ENCODE data around the gene LENEP.

The LENEP gene

DNA sequence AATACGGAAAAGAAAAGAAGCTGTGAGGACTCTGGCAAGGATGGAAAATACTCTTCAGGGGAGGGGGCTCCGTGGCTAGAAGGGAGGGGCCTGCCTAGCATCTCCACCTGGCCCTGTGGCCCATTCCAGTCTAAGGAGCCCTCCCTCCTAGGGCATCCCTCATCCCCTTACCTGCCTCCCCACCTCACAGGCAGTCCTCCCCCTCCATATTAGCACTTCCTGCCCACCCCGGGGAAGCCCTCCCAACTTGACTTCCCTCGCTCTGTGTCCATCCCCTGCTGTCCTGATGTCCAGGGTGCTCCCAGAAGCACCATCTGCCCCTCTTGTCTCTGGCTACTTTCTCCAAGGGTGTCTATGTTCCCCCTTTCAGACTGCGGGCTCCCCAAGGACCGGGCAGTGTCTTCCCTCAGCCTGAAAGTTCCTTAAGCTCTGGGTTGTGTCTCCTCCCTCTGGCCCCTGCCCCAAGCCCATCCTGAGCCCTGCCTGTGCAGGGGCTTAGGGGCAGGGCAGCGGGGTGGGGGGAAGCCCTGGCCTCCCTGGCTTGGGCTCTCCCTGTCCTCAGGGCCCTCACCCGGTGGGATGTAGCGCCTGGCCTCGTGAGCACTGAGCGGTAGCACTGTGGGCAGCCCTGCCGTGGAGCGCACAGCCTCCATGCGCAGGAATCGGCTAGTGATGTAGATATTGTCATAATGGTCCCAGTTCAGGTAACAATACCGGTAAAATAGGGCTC lies 36.3 kb downstream of the LENEP start:
- no peak for DNase-seq (ENCODE audit: low read depth)

DNA sequence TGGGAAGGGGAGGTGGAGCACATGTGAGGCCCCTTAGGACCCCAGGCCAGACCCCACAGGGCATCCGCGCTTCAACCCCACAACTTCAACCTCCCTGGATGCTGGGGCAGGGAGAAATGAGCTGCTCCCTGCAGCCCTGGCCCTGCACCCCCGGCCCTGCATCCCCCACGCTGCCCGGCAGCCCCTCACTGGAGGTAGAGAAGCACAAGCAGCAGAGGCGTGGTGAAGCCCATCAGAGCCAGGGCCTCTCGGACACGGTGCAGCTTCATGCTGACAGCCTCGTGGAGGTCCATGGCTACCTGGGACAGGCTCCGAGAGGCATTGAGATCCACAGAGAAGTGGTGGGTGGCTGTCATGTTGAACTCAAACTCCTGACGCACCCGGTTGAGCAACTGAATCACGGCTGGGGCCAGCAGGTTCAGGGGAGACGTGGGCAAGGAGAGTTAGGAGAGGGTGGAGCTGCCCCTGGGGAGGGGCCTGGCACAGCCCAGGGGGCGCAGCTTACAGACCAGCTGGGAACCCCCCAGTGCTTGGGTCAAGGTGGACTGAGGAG lies 36.9 kb downstream of the LENEP start:
- no peak for DNase-seq (ENCODE audit: low read depth)

DNA sequence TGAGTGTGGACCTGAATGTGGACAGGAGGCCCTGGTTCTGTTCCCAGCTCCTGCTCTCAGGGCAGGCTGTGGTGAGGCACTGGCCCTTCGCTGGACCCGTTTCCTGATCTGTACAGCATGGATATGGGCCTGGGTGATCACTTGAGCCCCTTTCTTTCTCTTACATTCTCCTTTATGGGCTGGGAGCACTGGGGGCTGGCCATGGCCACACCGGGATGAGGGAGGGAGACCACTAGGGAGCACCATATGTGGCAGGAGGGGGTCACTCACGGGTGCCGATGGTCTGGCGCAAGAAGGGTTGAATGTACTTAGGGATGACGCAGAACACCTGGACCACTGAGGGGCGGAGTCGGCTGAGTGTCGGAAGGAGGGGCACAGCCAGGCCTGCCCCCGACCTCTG lies 37.5 kb downstream of the LENEP start:
- no peak for DNase-seq (ENCODE audit: low read depth)

DNA sequence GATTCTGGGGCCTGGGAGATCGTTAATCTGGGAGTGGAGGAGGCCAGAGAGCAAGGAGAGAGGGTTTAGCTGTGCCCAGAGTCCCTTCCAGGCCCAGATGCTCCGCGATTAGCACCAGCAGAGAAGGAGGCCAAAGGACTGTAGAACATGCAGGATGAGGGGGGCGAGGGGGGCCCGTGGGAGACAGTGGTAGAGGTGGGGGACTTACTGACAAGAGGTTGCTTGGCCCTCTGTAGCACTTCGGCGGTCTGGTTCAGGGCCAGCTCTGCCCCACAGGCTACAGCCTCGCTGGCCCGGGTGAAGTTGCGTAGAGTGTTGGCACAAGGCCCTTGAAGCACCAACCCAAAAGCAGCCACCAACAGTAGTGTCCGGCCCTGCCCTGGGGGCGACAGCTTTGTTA lies 39.5 kb downstream of the LENEP start:
- no peak for DNase-seq (ENCODE audit: low read depth)

DNA sequence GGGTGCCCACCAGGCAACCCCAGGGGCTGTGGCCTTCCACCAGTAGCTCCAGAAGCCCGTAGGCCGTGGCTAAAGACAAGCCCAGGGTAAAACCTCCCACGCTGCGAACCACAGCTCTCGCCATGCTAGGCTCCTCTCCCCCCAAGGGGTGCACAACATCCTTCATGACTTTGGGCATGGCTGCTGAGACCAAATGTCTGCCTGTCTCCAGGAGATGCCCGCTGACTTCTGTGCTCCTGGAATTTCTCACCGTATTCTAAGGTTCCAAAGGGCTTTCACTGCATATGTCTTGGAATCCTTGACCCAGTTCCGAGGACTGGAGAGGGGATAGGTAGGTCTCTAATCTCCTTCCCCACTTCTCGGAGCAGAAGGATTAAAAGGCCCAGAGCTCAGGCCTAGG lies 40.1 kb downstream of the LENEP start, which contains the start of the genes DCST1 and DCST2:
DCST1 (plus strand) TSS at position 301 of the 400 bp plus-strand sequence. CDS start 213 bp downstream, outside the sequence.
DCST2 (minus strand) TSS at position 258 of the 400 bp plus-strand sequence; CDS start at position 178, 80 bp downstream.
- DNase-seq (ENCODE audit: low read depth) = no peak

DNA sequence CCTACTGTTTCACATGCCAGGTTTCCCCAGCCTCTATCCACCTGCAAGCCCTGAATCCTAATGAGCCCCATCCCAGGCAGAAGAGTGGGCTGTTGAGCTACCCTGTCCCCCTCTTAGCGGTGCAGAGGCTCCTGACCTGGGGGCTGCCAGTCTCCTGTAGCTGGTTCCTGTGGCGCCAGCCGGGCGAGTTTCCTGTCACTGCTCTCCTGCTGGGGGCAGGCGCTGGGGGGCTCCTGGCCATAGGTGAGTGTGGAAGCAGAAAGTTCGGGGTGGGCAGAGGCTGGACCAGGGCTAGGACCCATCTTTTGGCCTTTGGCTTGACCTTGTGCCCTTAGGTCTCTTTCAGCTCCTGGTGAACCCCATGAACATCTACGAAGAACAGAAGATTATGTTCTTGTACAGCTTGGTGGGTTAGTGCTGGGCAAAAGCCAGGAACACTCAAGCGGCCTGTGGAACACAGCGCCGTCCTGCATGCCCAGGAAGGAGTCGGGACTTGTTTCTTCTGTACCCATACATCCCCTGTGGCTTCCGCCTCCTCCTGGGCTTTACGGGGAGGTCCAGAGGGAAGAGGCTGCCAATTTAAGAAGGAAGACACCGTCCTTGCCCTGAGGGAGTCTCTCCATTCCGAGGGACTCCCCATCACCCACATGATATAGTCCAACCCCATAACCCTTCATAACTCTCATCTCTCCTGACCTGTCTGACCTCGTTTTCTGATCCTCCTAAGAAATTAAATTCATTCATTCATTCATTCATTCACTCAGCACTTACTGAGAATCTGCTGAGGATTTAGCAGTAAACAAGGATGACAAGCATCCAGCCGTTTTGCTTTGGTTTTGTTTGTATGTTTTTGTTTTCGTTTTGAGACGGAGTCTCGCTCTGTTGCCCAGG lies 41.2 kb downstream of the LENEP start:
- no peak for DNase-seq (ENCODE audit: low read depth)

DNA sequence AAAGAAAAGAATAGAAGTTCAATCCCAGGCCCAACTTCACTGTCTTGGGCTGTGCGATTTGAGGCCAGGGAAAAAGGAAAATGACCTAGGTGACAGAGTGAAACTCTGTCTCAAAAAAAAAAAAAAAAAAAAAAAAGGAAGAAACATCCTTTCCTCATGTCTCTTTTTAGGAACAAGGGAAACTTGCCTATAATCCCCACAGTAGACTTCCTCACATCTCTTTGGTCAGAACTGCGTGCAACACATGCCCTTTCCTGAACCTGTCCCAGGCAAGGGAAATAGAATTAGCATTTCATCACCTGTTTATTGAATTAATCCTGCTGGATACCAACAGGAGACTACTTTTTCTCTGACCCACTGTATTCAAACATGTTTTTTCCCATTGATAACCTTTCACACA lies 42.5 kb downstream of the LENEP start:
- no peak for DNase-seq (ENCODE audit: low read depth)

DNA sequence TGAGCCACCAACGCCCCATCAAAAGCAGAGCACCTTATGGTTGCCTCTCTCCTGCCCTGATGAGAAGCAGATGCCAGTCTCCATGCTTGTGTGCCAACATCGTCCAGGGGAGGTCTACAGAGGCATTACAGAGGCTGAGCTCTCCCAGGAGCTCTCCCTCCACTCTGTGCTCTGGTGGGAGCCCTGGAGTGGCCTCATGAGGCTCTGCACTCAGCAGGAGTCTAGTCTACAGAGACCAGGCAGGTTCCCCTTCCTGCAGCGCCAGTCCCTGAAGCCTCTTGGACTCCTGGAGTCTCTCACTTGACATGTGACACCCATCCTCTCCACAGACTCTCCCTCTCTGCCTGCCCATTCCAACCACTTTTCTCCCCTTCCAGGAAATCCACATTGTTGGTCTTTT lies 43.7 kb downstream of the LENEP start:
- no peak for DNase-seq (ENCODE audit: low read depth)

DNA sequence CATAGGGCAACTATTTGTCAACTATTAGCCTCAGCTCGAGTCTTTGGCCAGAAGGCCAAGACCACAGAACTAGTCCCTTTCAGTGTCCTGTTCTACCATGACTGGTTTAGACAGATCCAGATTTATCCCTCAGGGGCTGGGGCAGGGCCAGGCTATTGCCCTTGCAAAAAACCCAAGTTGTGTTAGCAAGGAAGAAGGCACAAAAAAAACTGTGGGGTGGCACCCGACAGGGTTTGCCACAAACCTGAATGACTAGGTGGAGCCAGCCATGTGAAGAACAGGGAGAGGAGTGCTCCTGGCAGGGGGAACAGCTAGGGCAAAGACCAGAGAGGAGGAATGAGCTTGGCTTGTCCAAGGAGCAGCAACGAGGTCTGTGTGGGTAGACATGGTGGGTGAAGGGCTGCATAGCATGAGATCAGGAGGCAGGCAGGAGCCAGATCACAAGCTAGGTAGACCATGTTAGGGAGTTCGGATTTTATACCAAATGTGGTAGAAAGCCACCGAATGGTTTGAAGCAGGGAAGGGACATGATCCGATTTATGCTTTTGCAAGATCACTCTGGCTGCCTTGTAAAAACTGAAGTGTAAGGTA lies 44.6 kb downstream of the LENEP start:
- no peak for DNase-seq (ENCODE audit: low read depth)

DNA sequence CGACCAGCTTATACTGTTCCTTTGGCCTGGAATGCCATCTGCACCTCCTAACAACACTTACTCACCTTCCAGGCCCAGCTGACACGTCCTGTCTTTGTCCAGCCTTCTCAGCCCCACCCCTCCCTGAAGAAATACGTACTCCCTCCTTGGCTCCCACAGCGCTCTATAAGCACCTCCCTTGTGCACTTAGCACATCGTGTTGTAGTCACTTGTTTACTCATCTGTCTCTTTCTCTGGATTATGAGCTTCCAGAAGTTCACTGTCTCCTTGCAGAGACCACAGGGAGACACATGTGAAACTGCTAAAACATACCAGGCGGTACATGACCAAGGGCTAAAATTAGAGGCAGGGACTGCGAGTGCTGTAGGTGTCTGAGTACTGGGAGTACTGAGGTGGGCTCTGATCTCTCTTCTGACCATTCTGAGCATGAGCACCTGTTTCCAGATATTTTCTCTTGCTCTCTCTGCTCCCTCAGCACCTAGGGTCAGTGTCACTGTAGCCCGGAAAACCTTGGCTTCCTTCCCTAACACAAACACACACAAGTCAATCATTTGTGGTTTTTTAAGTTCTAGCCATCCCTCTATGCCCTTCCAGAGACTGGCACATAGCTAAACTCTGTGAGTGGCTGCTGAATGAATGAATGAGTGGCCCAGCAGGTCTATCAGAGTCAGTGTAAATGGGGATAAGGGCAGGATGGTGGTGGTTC lies 45.4 kb downstream of the LENEP start:
- no peak for DNase-seq (ENCODE audit: low read depth)

DNA sequence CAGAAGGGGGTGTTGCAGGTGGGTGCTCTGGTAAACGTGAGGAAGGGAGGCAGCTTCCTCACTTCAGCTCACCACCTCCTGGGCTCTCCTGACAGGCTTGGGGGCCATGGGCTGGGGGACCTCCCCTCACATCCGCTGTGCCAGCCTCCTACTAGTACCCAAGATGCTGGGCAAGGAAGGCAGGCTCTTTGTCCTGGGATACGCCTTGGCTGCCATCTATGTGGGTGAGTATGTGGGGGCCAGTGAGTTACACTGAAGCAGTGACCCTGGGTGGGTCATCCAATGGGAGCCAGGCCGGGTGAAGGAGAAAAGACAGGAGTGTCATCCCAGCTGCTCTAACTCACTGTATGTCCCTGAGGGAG lies 45.9 kb downstream of the LENEP start:
- DNase-seq (ENCODE audit: low read depth) = no peak

DNA sequence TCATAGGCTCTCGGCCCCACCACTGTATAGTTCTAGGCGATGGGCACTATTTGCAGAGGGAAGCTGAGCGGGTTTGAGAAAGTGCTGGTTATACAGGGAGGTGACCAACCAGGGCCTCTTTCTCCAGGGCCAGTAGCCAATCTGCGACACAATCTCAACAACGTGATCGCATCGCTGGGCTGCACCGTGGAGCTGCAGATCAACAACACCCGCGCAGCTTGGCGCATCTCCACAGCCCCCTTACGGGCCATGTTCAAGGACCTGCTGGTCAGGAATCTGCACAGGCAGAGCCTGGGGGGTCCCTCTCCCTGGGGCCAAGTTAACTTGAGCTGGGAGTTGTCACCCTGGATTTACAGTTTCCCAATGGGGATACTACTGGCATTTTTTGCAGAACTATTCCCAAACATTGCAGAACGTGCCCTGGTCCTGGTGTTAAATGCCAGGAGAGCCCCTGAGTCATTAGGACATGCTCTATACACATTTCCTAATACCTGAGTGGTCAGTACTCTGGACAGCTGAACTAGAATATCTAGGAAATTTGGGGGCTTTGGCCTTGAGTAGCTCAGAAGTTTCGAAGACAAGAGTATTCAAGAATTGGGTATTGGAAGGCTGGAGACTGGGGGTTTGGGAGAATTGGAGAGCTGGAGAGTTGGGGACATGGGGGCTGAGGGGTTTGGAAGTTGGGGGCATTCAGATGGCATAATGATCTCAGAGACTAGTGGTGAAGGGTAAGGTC lies 47.1 kb downstream of the LENEP start:
- no peak for DNase-seq (ENCODE audit: low read depth)

DNA sequence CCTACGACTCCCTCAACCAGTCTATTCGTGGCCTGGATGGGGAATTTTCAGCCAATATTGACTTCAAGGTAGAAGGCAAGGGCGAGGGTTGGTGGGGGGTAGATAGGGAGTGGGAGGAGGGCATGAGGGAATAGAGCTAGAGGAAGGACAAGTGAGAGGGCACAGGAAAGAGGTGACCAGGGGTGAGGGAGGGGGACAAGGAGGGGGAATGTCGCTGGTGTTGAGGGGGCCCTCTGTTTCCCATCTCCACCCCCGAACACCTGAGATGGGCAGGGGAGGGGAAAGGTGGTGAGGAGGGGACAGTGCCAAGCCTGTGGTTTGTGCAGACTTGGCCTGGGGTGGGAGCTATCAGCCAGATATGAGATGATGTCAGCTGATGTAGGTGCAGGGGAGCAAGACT lies 49.4 kb downstream of the LENEP start:
- no peak for DNase-seq (ENCODE audit: low read depth)

DNA sequence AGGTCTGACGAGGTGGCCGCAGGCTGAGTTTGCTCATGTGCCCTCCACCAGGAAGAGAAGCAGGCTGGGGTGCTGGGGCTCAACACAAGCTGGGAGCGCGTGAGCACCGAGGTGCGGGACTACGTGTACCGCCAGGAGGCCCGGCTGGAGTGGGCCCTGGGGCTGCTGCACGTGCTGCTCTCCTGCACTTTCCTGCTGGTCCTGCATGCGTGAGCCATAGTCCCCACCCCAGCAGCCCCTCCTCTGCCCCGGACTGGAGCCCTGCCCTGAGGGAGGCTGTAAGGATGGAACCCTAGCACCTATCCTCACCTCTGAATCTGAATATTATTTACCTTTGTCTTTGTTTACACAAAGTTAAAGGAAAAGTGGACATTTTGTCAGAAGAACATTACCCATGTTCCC lies 49.9 kb downstream of the LENEP start:
- no peak for DNase-seq (ENCODE audit: low read depth)

DNA sequence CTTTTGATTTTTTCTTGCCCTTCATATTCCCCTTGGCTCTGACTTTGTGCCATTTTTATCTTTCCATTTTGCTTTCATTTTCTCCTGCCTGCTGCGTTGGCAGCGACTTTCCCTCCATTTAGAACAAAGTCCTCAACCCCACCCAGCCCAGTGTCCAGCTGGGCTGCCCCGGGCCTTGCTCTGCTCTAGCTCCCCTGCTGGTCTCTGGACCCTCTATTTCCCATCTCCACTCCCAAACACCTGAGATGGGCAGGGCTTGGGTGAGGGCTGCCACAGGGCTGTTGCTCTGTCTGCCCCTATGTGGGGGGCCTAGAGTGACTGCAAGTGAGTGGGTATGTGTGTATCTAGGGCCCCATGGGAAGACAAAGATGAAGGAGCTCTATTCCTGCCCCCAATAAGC lies 50.4 kb downstream of the LENEP start:
- no peak for DNase-seq (ENCODE audit: low read depth)

Data from activated T-cell treated with anti-CD3 and anti-CD28 coated beads for 48 hours (primary cell).